Nephron progenitor cell (in vitro differentiated cells): ENCODE results near the gene CTSW.
A peak's percentile ranks its signal among the peaks of the same experiment; 100 is the strongest.

ENCODE experiments used
- DNase-seq: peaks from one replicate; pipeline ENCODE4 v3.0.0; 2021
- H3K27ac Mint-ChIP-seq: 2 replicates; pipeline ENCODE4 v1.8.0; 2021; ENCODE audit warnings: mild to moderate bottlenecking, moderate library complexity, mixed read lengths
- H3K27me3 Mint-ChIP-seq: 2 replicates; pipeline ENCODE4 v1.8.0; 2021; ENCODE audit warnings: mild to moderate bottlenecking, low read depth, mixed read lengths; ENCODE audit not compliant: poor library complexity
- H3K36me3 Mint-ChIP-seq: 2 replicates; pipeline ENCODE4 v1.8.0; 2021; ENCODE audit warnings: low read depth, mixed read lengths
- H3K4me1 Mint-ChIP-seq: 2 replicates; pipeline ENCODE4 v1.8.0; 2021; ENCODE audit warnings: mixed read lengths
- H3K4me3 Mint-ChIP-seq: 2 replicates; pipeline ENCODE4 v1.8.0; 2021; ENCODE audit warnings: mild to moderate bottlenecking, moderate library complexity, mixed read lengths
- H3K9me3 Mint-ChIP-seq: 2 replicates; pipeline ENCODE4 v1.8.0; 2021; ENCODE audit warnings: mild to moderate bottlenecking, moderate library complexity, mixed read lengths
- TF ChIP-seq, protein P1 (sequence below): fragments of 200-600 bp; sonication (generic); IDR thresholded peaks from 2 replicates; pipeline ENCODE4 v1.5.0; 2021; ENCODE audit warnings: antibody characterized with exemption

CTSW gene

DNA sequence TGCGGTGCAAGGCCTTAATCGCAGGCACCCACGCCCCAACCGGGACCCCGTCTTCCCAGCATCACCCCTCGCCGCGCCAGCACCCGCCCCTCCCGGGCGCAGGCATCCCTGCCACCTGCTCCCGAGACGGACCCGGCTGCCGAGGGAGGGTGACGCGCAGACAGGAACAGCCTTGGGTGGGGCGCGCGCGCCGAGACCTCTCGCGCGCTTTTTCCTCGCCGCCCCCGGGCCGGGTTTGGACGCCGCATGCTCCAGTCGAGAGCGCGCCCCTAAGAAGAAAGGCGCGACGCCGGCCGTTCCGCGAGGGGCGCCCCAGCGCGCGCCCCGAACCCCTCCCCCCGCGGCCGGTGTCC lies 22.2 kb upstream of the CTSW start:
- Mint-ChIP-seq H3K4me3 (peak overlapping the region; percentile 93), H3K27ac (no peak overlapping the region), H3K4me1 (peaks cover 54% of the 10 kb centered on the region), H3K36me3 (peaks cover 39% of the 10 kb centered on the region), H3K9me3 (no peaks in the 10 kb centered on the region), H3K27me3 (peaks cover 5% of the 10 kb centered on the region)
- TF ChIP-seq, protein P1, sequence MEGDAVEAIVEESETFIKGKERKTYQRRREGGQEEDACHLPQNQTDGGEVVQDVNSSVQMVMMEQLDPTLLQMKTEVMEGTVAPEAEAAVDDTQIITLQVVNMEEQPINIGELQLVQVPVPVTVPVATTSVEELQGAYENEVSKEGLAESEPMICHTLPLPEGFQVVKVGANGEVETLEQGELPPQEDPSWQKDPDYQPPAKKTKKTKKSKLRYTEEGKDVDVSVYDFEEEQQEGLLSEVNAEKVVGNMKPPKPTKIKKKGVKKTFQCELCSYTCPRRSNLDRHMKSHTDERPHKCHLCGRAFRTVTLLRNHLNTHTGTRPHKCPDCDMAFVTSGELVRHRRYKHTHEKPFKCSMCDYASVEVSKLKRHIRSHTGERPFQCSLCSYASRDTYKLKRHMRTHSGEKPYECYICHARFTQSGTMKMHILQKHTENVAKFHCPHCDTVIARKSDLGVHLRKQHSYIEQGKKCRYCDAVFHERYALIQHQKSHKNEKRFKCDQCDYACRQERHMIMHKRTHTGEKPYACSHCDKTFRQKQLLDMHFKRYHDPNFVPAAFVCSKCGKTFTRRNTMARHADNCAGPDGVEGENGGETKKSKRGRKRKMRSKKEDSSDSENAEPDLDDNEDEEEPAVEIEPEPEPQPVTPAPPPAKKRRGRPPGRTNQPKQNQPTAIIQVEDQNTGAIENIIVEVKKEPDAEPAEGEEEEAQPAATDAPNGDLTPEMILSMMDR, result no peak
- no peak for DNase-seq

GRCh38 chr11:65857853-65858680 lies 21.6 kb upstream of the CTSW start, which contains the start of gene CFL1:
CFL1 (minus strand) TSS chr11:65858180; CDS start chr11:65858099, 81 bp downstream.
- TF ChIP-seq, protein P1, result no peak
- peaks cover 44% of the 10 kb centered on the region for H3K36me3 Mint-ChIP-seq
- H3K27me3 Mint-ChIP-seq, result peaks cover 5% of the 10 kb centered on the region
- peaks cover 58% of the 10 kb centered on the region for H3K4me1 Mint-ChIP-seq
- DNase-seq, result peak; percentile 96
- H3K4me3 Mint-ChIP-seq, result peak within 1 kb of the TSS; percentile 93
- peak within 1 kb of the TSS; percentile 100 for H3K27ac Mint-ChIP-seq
- no peaks in the 10 kb centered on the region for H3K9me3 Mint-ChIP-seq

DNA sequence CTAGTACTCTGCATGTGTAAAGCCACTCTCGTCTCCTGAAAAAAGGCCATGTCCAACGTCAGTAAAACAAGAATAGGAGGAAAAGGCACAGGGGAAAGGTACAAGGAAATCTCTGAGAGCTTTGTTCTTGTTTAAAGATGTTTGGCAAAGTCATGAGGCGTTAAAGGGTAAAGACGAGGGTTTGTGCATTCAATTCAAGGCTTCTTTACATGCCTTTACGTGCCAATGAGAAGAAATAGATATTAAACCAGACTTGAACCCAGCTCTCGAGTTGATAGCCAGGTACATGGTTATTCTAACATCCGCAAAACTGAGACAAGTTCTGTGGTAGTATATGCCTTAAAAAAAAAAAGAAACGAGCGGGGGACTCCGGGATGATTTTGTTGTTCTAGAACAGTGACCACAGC lies 21.0 kb upstream of the CTSW start:
- no peak for DNase-seq
- TF ChIP-seq, protein P1, result no peak
- H3K27me3 Mint-ChIP-seq, result peaks cover 7% of the 10 kb centered on the region
- H3K4me1 Mint-ChIP-seq, result peaks cover 58% of the 10 kb centered on the region
- peaks cover 38% of the 10 kb centered on the region for H3K36me3 Mint-ChIP-seq
- H3K9me3 Mint-ChIP-seq, result no peaks in the 10 kb centered on the region
- H3K27ac Mint-ChIP-seq, result peak overlapping the region; percentile 100
- peak overlapping the region; percentile 87 for H3K4me3 Mint-ChIP-seq

DNA sequence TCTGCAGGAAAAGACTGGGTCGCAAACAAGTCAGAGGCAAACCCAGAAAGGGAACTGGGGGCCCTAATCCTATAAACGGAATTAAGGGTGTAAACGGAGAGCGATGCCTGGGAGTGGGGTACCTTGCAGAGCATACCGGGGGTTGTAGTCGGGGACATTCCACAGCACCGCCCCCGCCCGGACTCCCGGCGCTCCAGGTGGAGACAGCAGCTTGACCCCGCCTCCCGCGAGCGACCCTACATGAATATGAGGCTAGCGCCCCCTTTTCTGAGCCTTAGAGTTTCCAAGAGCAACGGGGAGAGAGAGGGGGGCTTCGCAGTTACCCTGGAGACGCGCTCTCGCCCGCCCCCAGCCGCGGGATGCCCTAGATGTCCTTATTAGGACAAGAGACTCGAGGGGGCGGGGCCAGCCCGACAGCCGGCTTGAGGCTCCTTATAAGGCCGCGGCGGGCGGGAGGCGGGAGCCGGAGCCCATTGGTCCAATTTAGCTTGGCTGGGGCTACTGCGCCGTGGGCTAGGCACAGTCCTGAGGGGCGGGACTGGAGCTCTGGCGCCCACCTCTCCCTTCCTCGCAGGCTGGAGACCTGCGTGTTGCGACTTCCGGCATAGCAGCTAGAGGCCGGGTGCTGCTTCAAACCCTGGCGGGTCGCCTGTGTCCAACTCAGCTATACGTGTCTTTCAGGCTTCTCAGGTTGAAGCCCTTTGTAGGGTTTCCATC lies 20.4 kb upstream of the CTSW start:
- Mint-ChIP-seq H3K27ac (peak overlapping the region; percentile 100), H3K9me3 (no peaks in the 10 kb centered on the region), H3K4me3 (peak overlapping the region; percentile 87), H3K36me3 (peaks cover 32% of the 10 kb centered on the region), H3K4me1 (peaks cover 56% of the 10 kb centered on the region), H3K27me3 (peaks cover 11% of the 10 kb centered on the region)
- peak; percentile 99 for DNase-seq
- TF ChIP-seq, protein P1, result no peak

- peaks cover 11% of the 10 kb centered on the region for H3K27me3 Mint-ChIP-seq
- no peak for DNase-seq
- peak overlapping the region; percentile 98 for H3K27ac Mint-ChIP-seq
- H3K4me1 Mint-ChIP-seq, result peaks cover 50% of the 10 kb centered on the region
- peak overlapping the region; percentile 87 for H3K4me3 Mint-ChIP-seq
- peaks cover 26% of the 10 kb centered on the region for H3K36me3 Mint-ChIP-seq
- TF ChIP-seq, protein P1, result no peak
- no peaks in the 10 kb centered on the region for H3K9me3 Mint-ChIP-seq
These were observed 19.8 kb upstream of the CTSW start for GRCh38 chr11:65859812-65860277.
